Activated T-helper 1 cell treated with anti-CD3 and anti-CD28 coated beads, Interleukin-12 subunit alpha, Interleukin-12 subunit beta, Interleukin-2, Interleukin-4 antibody, amounts not matched to agents 30 ng/mL and 10 ng/mL and 1 ng/mL, durations not matched to agents 14 hours and 24 hours and 36 hours (primary cell): ENCODE data around the gene NFATC2. TPM values are rescaled to one million over a fixed set of nuclear protein-coding genes. Genes with fewer than 3 reads are reported as not detected.

Experiments used
- DNase-seq: peaks from one replicate; pipeline ENCODE4 v3.0.0; 2021; ENCODE audit warnings: low spot score
- H3K27ac Mint-ChIP-seq: one replicate; pipeline ENCODE4 v1.8.0; 2021; ENCODE audit warnings: mild to moderate bottlenecking, mixed read lengths
- H3K27me3 Mint-ChIP-seq: one replicate; pipeline ENCODE4 v1.8.0; 2022; ENCODE audit warnings: mild to moderate bottlenecking, moderate library complexity, mixed read lengths; ENCODE audit not compliant: insufficient read depth
- H3K36me3 Mint-ChIP-seq: one replicate; pipeline ENCODE4 v1.8.0; 2021; ENCODE audit warnings: low read depth, mixed read lengths
- H3K4me1 Mint-ChIP-seq: one replicate; pipeline ENCODE4 v1.8.0; 2021; ENCODE audit warnings: low read depth, mixed read lengths
- H3K4me3 Mint-ChIP-seq: one replicate; pipeline ENCODE4 v1.8.0; 2021; ENCODE audit warnings: mild to moderate bottlenecking, moderate library complexity, mixed read lengths
- H3K9me3 Mint-ChIP-seq: one replicate; pipeline ENCODE4 v1.8.0; 2021; ENCODE audit warnings: mixed read lengths
- intact Hi-C: fragments of 100-400 bp; cut with micrococcal nuclease; formaldehyde crosslinking; loops from one replicate; pipeline ENCODE4 v1.15.1; 2024
- total RNA-seq: library from RNA; stranded (reverse); gene quantifications from 2 replicates; pipeline ENCODE4 v1.2.3, GENCODE V29; 2022

NFATC2 gene
- total RNA-seq, 1 donor from 2014 or later, result 84.0 TPM

DNA sequence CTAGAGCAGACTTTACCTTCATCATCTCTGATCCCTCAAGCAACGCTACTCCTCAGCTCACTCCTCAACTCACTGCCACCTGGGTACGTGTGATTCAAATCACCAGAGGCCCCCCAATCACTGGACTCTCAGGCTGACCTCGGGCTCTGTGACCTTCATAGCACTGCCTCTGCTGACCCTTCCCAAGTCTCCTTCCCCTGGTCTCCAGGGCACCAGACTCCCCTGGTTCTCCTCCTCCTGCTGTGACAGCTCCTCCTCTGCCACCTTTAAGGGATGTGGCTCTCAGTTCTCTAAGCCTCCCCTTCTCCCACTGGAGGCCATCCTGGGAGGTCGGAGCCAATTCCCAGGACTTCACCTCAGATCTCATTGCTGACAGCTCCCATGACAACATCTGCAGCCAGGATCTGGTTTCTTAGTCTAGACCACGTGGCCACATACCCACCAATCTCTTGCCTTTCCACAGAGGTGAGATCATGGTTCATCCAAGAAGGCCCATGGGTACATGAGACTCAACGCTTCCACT, 90.4 kb downstream of the NFATC2 start:
- H3K27me3 Mint-ChIP-seq, result no peaks in the 10 kb centered on the region
- no peak for DNase-seq
- H3K36me3 Mint-ChIP-seq, result peaks cover 62% of the 10 kb centered on the region
- intact Hi-C loops, result no loop called here
- H3K9me3 Mint-ChIP-seq, result peaks cover 9% of the 10 kb centered on the region
- peak overlapping the region; percentile 50 for H3K27ac Mint-ChIP-seq
- H3K4me3 Mint-ChIP-seq, result no peak overlapping the region
- H3K4me1 Mint-ChIP-seq, result peaks cover 54% of the 10 kb centered on the region

DNA sequence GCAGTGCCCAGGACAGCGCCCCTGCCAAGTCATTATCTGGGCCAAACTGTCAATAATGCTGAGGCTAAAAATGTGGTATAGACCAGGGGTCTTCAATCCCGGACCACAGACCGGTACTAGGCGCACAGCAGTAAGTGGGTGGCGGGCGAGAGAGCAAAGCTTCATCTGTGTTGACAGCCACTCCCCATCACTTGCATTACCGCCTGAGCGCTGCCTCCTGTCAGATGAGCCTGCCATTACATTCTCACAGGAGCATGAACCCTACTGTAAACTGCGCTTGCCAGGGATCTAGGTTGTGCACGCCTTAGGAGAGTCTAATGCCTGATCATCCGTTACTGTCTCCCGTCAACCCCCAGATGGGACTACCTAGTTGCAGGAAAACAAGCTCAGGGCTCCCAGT, 91.0 kb downstream of the NFATC2 start:
- H3K27ac Mint-ChIP-seq, result peak overlapping the region; percentile 58
- peaks cover 9% of the 10 kb centered on the region for H3K9me3 Mint-ChIP-seq
- H3K36me3 Mint-ChIP-seq, result peaks cover 60% of the 10 kb centered on the region
- H3K27me3 Mint-ChIP-seq, result no peaks in the 10 kb centered on the region
- H3K4me1 Mint-ChIP-seq, result peaks cover 56% of the 10 kb centered on the region
- no peak for DNase-seq
- intact Hi-C loops, result no loop called here
- no peak overlapping the region for H3K4me3 Mint-ChIP-seq

- H3K27ac Mint-ChIP-seq, result peak overlapping the region; percentile 58
- DNase-seq, result no peak
- no peak overlapping the region for H3K4me3 Mint-ChIP-seq
- peaks cover 58% of the 10 kb centered on the region for H3K36me3 Mint-ChIP-seq
- peaks cover 9% of the 10 kb centered on the region for H3K9me3 Mint-ChIP-seq
- no peaks in the 10 kb centered on the region for H3K27me3 Mint-ChIP-seq
- intact Hi-C loops, result no loop called here
- H3K4me1 Mint-ChIP-seq, result peaks cover 60% of the 10 kb centered on the region
Measured at GRCh38 chr20:51450984-51451383, 91.5 kb downstream of the NFATC2 start.

DNA sequence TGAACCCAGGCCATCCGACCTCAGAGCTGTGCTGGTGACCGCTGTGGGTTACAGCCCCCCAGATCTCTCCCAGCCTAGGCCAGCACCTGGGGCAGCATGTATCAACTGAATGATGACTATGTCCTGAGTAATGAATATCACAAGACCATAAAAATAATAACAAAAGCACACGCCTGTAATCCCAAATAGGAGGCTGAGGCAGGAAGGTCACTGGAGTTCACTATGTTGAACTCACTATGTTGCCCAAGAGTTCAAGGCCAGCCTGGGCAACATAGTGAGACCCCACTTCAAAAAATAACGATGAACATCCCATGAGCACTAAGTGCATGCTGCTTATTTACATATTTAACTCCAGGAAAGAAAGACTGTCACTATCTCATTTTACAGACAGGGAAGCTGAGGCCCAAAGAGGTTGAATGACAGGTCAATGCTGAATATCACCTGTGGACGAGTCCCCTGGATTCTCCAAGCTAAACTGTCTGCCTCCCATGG, 92.3 kb downstream of the NFATC2 start:
- Mint-ChIP-seq H3K27ac (no peak overlapping the region), H3K36me3 (peaks cover 59% of the 10 kb centered on the region), H3K27me3 (no peaks in the 10 kb centered on the region), H3K4me1 (peaks cover 61% of the 10 kb centered on the region), H3K9me3 (peaks cover 6% of the 10 kb centered on the region), H3K4me3 (no peak overlapping the region)
- intact Hi-C loops, result no loop called here
- no peak for DNase-seq

DNA sequence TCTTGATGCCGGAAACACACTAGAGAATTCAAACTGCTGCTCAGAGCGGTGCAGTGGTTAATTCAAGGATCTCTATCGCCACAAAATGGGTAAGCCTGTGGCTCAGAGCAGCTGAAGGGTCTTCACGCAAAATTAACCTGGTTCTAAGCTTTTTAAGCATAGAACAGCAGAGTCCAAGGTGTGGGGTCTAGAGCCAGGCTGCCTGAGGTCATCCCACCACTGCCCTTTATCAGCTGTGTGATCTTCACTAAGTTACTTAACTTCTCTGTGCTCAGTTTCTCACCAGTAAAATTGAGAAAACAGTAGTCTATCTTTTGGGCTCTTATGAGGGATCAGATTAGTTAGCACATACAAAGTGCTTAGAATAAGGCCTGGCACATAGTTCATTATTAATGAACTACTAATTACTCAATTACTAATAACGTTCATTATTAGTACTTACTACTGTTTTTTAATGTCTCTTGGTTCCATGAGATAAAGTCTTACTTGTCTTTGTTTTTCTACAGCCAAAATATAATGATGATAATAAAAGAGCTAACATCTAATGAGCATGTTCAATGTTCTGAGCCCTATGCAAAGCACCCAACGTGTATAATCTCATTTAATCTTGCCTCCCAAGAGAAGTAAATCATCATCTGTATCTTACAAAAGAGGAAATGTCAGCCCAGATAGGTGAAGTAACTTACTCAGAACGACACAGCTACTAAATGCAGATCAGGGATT, 92.9 kb downstream of the NFATC2 start:
- Mint-ChIP-seq H3K27ac (no peak overlapping the region), H3K4me1 (peaks cover 61% of the 10 kb centered on the region), H3K36me3 (peaks cover 61% of the 10 kb centered on the region), H3K4me3 (no peak overlapping the region), H3K9me3 (peaks cover 4% of the 10 kb centered on the region), H3K27me3 (no peaks in the 10 kb centered on the region)
- intact Hi-C loops, result no loop called here
- DNase-seq, result no peak

DNA sequence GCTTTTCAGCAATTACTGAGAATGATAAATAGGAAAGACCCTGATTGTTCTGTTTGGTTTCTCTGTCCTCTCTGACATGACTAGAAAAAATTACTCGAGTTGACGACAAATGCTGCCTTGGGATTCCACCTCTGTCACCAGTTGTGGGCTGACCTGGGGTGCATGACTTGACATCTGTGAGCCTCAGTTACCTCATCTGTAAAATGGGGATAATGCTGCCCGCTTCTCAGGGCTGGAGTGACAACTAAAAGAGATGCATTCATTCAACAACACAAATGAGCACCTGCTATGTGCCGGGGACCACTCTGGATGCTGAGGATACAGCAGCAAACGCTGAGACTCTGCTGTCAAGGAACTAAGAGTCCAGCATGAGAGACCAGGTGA, 94.8 kb downstream of the NFATC2 start:
- intact Hi-C loops, result no loop called here
- peaks cover 65% of the 10 kb centered on the region for H3K4me1 Mint-ChIP-seq
- no peak overlapping the region for H3K4me3 Mint-ChIP-seq
- no peaks in the 10 kb centered on the region for H3K27me3 Mint-ChIP-seq
- peaks cover 51% of the 10 kb centered on the region for H3K36me3 Mint-ChIP-seq
- no peak overlapping the region for H3K27ac Mint-ChIP-seq
- H3K9me3 Mint-ChIP-seq, result no peaks in the 10 kb centered on the region
- DNase-seq, result no peak

DNA sequence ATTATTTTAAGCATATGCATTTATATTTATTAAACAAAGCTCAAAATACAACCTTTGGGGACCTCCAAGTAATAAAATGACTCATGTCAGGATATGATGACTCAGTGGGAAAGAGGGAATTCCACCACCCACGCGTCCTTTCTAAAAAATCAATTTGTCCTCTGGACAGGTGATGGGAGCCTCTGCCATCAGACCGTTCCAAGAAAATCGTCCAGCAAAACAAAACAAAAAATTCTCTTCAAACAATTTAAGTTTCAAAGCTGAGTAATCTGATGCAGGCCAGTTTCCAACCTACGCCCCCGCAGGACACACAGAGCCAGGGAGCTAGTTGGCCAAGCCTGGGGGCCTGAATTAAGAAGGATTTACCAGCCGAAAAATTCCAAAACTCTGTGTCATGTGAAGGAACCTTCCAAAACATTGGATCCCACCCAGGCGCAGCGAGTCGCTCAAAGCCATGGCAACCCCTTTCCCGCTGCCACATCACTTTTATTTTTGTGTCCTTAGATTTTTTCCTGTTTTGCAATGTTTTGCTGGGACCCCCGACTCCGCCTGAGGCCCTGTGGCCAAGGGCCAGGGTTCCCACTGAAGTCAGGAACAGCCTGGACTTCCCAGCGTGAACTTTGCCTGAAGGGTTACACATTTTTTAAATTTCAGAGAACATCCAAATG, 95.3 kb downstream of the NFATC2 start:
- intact Hi-C loops, result no loop called here
- H3K27me3 Mint-ChIP-seq, result no peaks in the 10 kb centered on the region
- H3K27ac Mint-ChIP-seq, result no peak overlapping the region

GRCh38 chr20:51446656-51447055, 95.9 kb downstream of the NFATC2 start:
- Mint-ChIP-seq H3K9me3 (no peaks in the 10 kb centered on the region), H3K4me3 (no peak overlapping the region), H3K36me3 (peaks cover 45% of the 10 kb centered on the region), H3K27me3 (no peaks in the 10 kb centered on the region), H3K27ac (peak overlapping the region; percentile 75), H3K4me1 (peaks cover 59% of the 10 kb centered on the region)
- DNase-seq, result no peak
- intact Hi-C loops, result no loop called here

More for the DNA sequence above, 95.3 kb downstream of the NFATC2 start:
- Mint-ChIP-seq H3K9me3 (no peaks in the 10 kb centered on the region), H3K4me3 (no peak overlapping the region), H3K4me1 (peaks cover 62% of the 10 kb centered on the region), H3K36me3 (peaks cover 46% of the 10 kb centered on the region)
- DNase-seq, result no peak

GRCh38 chr20:51446230-51446629, 96.3 kb downstream of the NFATC2 start:
- Mint-ChIP-seq H3K4me1 (peaks cover 56% of the 10 kb centered on the region), H3K27ac (peak overlapping the region; percentile 75), H3K9me3 (no peaks in the 10 kb centered on the region), H3K4me3 (no peak overlapping the region), H3K27me3 (no peaks in the 10 kb centered on the region), H3K36me3 (peaks cover 42% of the 10 kb centered on the region)
- intact Hi-C loops, result no loop called here
- DNase-seq, result no peak

DNA sequence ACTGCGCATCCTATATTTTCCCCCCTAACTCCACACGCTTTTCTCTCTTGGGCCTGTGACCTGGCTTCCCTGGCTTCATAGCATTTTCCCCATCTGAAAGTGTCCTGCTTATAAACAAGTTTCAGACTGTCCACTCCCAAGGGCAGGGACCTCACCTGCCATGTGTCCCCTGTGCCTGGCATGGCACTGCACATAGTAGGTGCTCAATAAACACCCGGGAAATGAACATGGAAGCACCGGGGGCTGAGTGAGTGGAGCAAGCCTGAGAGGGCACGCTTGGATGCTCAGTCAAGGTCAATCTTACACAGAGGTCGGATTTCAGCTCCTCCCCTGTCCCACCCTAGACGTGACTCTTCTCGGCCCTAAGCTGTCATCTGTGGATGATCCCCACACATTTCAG, 96.9 kb downstream of the NFATC2 start:
- intact Hi-C loops, result no loop called here
- peaks cover 41% of the 10 kb centered on the region for H3K36me3 Mint-ChIP-seq

DNA sequence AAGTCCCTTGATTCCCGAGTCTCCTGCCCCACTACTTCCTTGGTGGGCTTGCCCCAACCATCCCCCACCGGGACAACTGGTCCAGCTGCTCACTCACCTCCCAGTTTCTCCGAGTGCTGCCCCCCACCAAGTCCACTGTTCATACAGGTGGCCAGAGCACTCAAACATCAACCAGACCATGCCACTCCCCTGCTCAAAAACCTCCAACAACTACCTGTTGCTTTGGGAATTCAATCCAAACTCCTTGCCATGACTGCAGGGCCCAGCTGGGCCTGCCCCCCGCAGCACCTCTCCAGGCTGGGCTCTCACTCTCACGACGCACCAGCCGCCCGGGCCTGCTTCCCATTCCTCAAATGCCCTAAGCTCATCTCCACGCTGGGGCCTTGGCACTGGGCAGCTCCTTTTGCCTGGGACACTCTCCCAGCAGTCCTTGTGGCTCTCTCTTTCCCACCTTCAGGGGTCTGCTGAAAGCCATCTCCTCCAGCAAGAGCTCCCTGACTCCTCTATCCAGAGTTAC, 97.5 kb downstream of the NFATC2 start:
- DNase-seq, result no peak
- Mint-ChIP-seq H3K9me3 (no peaks in the 10 kb centered on the region), H3K4me3 (no peak overlapping the region), H3K4me1 (peaks cover 49% of the 10 kb centered on the region), H3K27me3 (no peaks in the 10 kb centered on the region), H3K27ac (peak overlapping the region; percentile 74), H3K36me3 (peaks cover 41% of the 10 kb centered on the region)
- intact Hi-C loops, result no loop called here

More for the DNA sequence above, 96.9 kb downstream of the NFATC2 start:
- Mint-ChIP-seq H3K27me3 (no peaks in the 10 kb centered on the region), H3K4me1 (peaks cover 55% of the 10 kb centered on the region), H3K9me3 (no peaks in the 10 kb centered on the region), H3K27ac (peak overlapping the region; percentile 68), H3K4me3 (no peak overlapping the region)
- DNase-seq, result no peak

DNA sequence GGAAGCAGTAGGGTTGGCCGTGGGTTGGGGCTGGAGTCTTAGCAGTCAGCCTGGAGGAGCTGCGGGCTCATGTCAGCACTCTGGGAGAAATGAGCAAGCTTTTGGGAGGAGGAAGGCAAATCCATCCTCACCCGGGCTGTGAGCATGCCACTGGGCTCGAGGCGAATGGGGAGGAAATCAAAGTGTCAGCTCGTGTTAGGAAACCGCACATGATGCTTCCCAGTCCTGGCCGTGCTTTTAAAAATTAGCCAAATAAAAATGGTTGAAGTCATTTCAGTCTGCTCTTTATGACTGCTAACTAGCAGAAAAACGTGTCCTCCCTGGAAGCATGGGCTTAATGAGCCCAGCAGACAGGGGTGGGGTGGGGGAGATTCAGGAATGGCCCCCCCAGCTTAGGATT, 98.1 kb downstream of the NFATC2 start:
- no peaks in the 10 kb centered on the region for H3K27me3 Mint-ChIP-seq
- H3K9me3 Mint-ChIP-seq, result no peaks in the 10 kb centered on the region
- intact Hi-C loops, result no loop called here
- peaks cover 49% of the 10 kb centered on the region for H3K4me1 Mint-ChIP-seq
- no peak for DNase-seq
- no peak overlapping the region for H3K4me3 Mint-ChIP-seq
- peaks cover 42% of the 10 kb centered on the region for H3K36me3 Mint-ChIP-seq
- peak overlapping the region; percentile 15 for H3K27ac Mint-ChIP-seq

GRCh38 chr20:51442602-51443001, 99.9 kb downstream of the NFATC2 start:
- Mint-ChIP-seq H3K9me3 (no peaks in the 10 kb centered on the region), H3K36me3 (peaks cover 49% of the 10 kb centered on the region), H3K27me3 (no peaks in the 10 kb centered on the region), H3K4me1 (peaks cover 59% of the 10 kb centered on the region), H3K4me3 (no peak overlapping the region), H3K27ac (no peak overlapping the region)
- intact Hi-C loops, result no loop called here
- DNase-seq, result no peak
